SKM-1 treated with dmso at 0.1 percent for 144 hours (cell line): ENCODE measurements around the gene MARK4.

Source experiments
- DNase-seq: peaks from one replicate; lab custom pipeline; 2025; ENCODE audit not compliant: unreplicated experiment; lab: John Stamatoyannopoulos, UW

MARK4 gene

DNA sequence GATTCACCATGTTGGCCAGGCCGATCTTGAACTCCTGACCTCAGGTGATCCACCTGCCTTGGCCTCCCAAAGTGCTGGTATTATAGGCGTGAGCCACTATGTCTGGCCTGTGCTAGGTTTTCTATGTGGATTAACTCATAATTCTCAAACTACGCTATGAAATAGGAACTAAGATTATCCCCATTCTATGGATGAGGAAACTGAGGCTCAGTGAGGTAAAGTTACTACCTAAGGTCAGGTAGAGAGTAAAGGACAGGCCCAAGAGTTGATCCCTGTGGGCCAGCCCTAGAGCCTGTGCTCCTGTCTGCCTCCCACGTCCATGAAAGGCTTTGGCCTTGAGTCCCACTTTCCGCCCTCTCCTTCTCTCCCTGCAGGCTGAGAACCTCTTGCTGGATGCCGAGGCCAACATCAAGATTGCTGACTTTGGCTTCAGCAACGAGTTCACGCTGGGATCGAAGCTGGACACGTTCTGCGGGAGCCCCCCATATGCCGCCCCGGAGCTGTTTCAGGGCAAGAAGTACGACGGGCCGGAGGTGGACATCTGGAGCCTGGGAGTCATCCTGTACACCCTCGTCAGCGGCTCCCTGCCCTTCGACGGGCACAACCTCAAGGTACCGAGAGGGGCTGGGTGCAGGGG lies 20.1 kb downstream of the MARK4 start:
- no peak for DNase-seq

GRCh38 chr19:45271735-45272108 lies 20.7 kb downstream of the MARK4 start:
- no peak for DNase-seq

DNA sequence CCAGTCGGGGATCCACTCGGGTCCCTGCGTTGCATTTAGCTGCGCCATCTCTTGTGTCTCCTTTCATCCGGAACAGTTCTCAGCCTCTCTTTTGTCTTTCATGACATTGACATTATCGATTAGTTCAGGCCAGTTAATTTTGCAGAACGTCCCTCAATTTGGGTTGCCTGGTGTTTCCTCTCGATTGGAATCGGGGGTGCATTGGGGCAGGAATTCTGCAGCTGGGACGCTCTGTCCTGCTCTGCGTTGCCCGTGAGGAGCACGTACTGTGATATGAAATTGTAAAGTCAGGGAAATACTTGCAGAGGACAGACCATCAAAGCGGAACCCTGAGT lies 22.4 kb downstream of the MARK4 start:
- DNase-seq = no peak

- no peak for DNase-seq
Measured at GRCh38 chr19:45275370-45275971, 24.4 kb downstream of the MARK4 start.

DNA sequence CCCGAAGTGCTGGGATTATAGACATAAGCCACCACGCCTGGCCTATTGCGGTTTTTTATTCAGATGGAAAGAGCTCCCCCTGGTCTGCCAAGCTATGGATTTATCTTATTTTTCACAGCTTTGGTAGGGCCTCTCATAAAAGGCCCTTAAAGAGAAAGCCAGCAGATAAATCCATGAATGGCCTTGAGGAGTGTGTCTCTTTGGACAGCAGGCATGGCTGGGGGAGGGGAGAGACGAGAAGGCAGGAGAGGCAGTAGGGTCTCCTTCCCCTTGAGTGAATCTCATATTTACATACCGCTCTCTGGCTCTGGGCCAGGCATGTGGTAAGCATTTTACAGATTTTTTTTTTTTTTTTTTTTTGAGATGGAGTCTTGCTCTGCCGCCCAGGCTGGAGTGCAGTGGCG lies 25.2 kb downstream of the MARK4 start:
- DNase-seq = no peak

- DNase-seq = no peak
Measured at GRCh38 chr19:45278087-45278486, 27.0 kb downstream of the MARK4 start.

DNA sequence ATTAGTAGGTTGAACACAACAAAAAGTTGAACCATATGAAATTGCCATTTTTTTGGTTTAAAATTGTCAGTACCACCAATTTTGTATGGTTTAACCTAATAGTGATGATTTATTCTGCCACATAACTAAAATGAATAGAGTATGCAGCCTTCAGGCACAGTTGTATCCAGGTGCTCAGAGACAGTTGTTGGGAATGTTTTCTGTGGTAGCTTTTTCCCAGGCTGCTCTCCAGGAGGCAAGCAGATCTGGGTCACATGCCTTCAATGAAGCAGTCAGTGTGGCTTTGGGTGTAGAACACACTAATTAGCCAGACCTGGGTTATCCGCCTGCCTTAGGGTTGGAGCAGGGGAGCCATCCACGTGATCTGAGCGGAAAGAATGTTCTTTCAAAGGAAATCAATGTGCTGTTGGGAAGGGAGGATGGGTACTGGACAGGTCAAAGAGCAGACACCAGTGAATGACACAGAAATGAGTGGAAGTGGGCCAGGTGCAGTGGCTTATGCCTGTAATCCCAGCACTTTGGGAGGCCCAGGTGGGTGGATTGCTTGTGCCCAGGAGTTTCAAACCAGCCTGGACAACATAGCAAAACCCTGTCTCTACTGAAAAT lies 28.6 kb downstream of the MARK4 start:
- DNase-seq = no peak

GRCh38 chr19:45280471-45280961 lies 29.4 kb downstream of the MARK4 start:
- no peak for DNase-seq

GRCh38 chr19:45283443-45284033 lies 32.5 kb downstream of the MARK4 start:
- peak; percentile 9 for DNase-seq

DNA sequence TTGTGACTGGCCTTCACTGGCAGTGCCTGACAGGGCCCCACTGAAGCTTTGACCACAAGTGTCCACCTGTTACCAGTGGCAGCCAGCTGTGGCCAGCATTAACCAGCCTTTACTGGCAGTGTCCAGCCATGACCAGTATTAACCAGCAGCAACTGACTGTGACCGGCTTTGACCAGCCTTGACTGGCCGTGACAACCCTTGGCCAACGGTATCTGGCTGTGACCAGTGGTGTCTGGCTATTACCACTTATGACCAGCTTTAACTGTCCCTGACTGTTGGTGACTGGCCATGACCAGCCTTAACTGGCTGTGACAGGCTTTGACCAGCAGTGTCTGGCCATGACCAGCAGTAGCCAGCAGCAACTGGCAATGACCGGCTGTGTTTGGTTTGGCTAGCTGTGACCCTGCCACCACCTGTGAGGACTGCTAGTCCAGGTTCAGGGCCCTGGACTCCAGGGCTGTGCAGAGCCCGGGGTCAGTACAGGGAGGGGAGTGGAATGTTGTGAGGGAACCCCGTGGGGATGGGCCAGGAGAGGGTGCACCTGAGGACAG lies 39.4 kb downstream of the MARK4 start:
- DNase-seq = no peak

- DNase-seq = no peak
Measured at GRCh38 chr19:45291834-45292233, 40.8 kb downstream of the MARK4 start.

DNA sequence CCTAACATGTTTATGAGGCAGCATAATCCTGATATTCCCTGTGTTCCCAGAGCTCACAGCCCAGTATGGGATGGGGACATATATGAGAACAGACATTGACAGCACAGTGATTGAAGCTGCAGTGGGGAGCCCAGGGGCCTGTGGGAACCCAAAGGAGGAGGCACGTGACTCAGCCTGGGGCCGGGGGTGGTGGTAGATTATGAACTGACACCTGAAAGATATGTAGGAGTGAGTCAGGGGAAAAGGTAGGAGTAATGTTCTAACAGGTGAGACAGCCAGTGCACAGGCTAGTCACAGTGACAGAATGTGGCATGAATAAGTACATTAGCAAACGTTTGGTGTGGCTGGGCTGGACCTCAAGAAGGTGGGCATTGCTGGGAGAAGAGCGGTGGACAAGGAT lies 42.6 kb downstream of the MARK4 start:
- DNase-seq = no peak

- no peak for DNase-seq
Measured at GRCh38 chr19:45294291-45295029, 43.4 kb downstream of the MARK4 start.

DNA sequence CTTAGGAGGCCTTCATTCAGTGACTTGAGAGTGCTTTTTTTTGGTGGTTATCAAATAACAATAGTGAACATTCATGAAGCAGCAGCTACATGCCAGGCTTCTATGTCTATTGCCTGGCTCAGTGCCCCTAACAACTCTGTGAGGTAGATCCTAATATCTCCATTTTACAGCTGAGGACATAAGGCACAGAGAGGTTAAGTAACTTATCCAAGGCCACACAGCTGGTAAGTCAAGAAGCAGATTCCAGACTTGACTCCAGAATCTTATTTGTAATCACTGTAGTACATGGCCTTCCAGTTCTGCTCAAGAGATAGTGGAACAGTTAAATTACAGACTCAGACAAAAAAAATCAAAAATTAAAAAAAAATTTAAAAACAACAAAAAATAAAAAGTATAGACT lies 44.8 kb downstream of the MARK4 start:
- no peak for DNase-seq

- peak; percentile 58 for DNase-seq
Measured at GRCh38 chr19:45296355-45296754, 45.3 kb downstream of the MARK4 start.

DNA sequence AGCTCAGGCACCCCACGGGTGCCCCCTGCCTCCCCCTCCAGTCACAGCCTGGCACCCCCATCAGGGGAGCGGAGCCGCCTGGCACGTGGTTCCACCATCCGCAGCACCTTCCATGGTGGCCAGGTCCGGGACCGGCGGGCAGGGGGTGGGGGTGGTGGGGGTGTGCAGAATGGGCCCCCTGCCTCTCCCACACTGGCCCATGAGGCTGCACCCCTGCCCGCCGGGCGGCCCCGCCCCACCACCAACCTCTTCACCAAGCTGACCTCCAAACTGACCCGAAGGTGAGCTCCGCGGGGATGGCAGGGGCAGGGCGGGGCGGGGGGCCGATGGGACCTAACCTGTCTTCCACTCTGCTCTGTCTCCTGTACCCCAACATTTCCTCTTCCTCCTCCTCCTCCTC lies 46.6 kb downstream of the MARK4 start:
- peak; percentile 26 for DNase-seq

DNA sequence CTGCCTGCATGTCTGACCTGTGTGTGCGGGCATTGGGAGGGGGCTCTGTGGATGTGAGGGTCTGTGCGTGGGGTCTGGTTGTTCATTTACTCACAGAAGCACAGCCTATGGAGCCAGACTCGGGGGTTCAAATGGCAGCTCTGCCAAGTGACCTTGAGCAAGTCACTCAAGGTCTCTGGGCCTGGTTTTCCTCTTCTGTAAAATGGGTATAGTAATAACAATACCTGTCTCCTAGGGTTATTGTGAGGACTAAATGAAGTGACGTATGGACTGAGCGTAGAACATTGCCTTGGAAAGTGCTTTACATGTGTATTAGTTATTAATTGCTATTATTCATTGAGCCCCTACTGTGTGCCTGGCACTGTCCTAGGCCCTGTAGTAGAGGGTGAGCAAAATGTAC lies 47.2 kb downstream of the MARK4 start:
- no peak for DNase-seq

DNA sequence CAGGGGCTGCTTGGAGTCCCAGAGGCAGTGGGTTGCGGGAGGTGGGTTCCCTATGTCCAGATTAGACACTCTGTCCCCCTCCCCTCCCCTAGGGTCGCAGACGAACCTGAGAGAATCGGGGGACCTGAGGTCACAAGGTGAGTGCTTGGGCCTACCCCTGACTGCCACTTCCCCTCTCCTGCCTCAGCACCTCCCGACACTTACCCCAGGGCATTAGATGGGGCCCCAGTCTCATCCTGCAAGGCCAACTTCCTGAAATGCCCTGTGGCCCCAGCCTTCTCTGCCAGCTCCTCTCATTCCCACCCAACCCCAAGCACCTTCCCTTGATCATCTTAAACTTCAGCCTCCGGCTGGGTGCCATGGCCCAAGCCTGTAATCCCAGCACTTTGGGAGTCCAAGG lies 48.6 kb downstream of the MARK4 start:
- no peak for DNase-seq

DNA sequence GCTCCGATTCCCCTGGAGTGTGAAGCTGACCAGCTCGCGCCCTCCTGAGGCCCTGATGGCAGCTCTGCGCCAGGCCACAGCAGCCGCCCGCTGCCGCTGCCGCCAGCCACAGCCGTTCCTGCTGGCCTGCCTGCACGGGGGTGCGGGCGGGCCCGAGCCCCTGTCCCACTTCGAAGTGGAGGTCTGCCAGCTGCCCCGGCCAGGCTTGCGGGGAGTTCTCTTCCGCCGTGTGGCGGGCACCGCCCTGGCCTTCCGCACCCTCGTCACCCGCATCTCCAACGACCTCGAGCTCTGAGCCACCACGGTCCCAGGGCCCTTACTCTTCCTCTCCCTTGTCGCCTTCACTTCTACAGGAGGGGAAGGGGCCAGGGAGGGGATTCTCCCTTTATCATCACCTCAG lies 51.3 kb downstream of the MARK4 start:
- DNase-seq = no peak

GRCh38 chr19:45303269-45304060 lies 52.4 kb downstream of the MARK4 start:
- no peak for DNase-seq
